NCI-H1436 (cell line): Measurements from ENCODE around the gene TAGLN.
"Not testable (repeated sequence)": the region's sequence is repeated elsewhere in the genome, so short reads cannot be mapped to it uniquely, and the experiment has no call there.

Experiments used
- DNase-seq: peaks from one replicate; lab custom pipeline; 2025; lab: John Stamatoyannopoulos, UW

The TAGLN gene

GRCh38 chr11:117195761-117196160, 3.4 kb upstream of the TAGLN start:
- DNase-seq, result no peak

GRCh38 chr11:117197006-117197405, 2.2 kb upstream of the TAGLN start:
- DNase-seq, result no peak

GRCh38 chr11:117197516-117198456, 1.4 kb upstream of the TAGLN start:
- DNase-seq, result no peak

- no peak for DNase-seq
Measured at GRCh38 chr11:117198613-117199012, 557 bp upstream of the TAGLN start.

GRCh38 chr11:117199916-117200812, 994 bp downstream of the TAGLN start:
- DNase-seq, result no peak

GRCh38 chr11:117200813-117201657, 1.9 kb downstream of the TAGLN start:
- no peak for DNase-seq

GRCh38 chr11:117201658-117202305, 2.6 kb downstream of the TAGLN start:
- DNase-seq, result no peak

GRCh38 chr11:117202386-117203068, 3.4 kb downstream of the TAGLN start:
- no peak for DNase-seq

- no peak for DNase-seq
Measured at GRCh38 chr11:117203069-117203407, 3.9 kb downstream of the TAGLN start.

- no peak for DNase-seq
Measured at GRCh38 chr11:117204283-117205080, 5.3 kb downstream of the TAGLN start.

GRCh38 chr11:117205211-117205818, 6.1 kb downstream of the TAGLN start:
- no peak for DNase-seq

- DNase-seq, result not testable (repeated sequence)
Measured at GRCh38 chr11:117206111-117206510, 6.9 kb downstream of the TAGLN start.

- not testable (repeated sequence) for DNase-seq
Measured at GRCh38 chr11:117206859-117207258, 7.7 kb downstream of the TAGLN start.

- not testable (repeated sequence) for DNase-seq
Measured at GRCh38 chr11:117207481-117207880, 8.3 kb downstream of the TAGLN start.

GRCh38 chr11:117208710-117209109, 9.5 kb downstream of the TAGLN start:
- not testable (repeated sequence) for DNase-seq

- not testable (repeated sequence) for DNase-seq
Measured at GRCh38 chr11:117209351-117210125, 10.4 kb downstream of the TAGLN start.

- no peak for DNase-seq
Measured at GRCh38 chr11:117210620-117211019, 11.4 kb downstream of the TAGLN start.

- DNase-seq, result no peak
Measured at GRCh38 chr11:117212697-117213355, 13.7 kb downstream of the TAGLN start.
